ENCODE results near the gene ZNF333.
"Not testable (repeated sequence)": the region's sequence is repeated elsewhere in the genome, so short reads cannot be mapped to it uniquely, and the experiment has no call there.

GRCh38 chr19:14780622-14781225 lies 90.9 kb downstream of the ZNF333 start:
- not testable (repeated sequence) for TF ChIP-seq POLR2AphosphoS5, POLR2A (IDR thresholded peaks at IDR 0.05; ENCODE audit: low read depth, low read length)
